OCI-LY3 (cell line): Measurements from ENCODE around the gene ARFGAP3.

Experiments
- H2AFZ ChIP-seq: fragments of 200-600, 300-600 bp; shearing (Covaris generic); 2 replicates; pipeline ENCODE4 v1.6.0; 2014; ENCODE audit warnings: antibody characterized with exemption, low read depth, low read length
- H3K27ac ChIP-seq: fragments of 200-600, 300-600 bp; sonication (generic); 2 replicates; pipeline ENCODE4 v1.5.1; 2014; ENCODE audit warnings: mild to moderate bottlenecking, low read length, moderate library complexity, mixed read lengths
- H3K27me3 ChIP-seq: fragments of 200-600, 300-600 bp; sonication (generic); 2 replicates; pipeline ENCODE4 v1.6.1; 2014; ENCODE audit warnings: low read depth, low read length, mixed read lengths
- H3K36me3 ChIP-seq: fragments of 200-600, 300-600 bp; sonication (generic); replicated peaks from 2 replicates; pipeline ENCODE3; 2014; ENCODE audit warnings: low read depth, low read length, mixed read lengths
- H3K4me1 ChIP-seq: fragments of 300-600, 200-600 bp; sonication (generic); 2 replicates; pipeline ENCODE4 v1.6.1; 2014; ENCODE audit warnings: low read length, mixed read lengths
- H3K4me2 ChIP-seq: fragments of 200-600, 300-600 bp; sonication (generic); 2 replicates; pipeline ENCODE4 v1.6.1; 2014; ENCODE audit warnings: low read length, mixed read lengths
- H3K4me3 ChIP-seq: fragments of 300-600, 200-600 bp; sonication (generic); 2 replicates; pipeline ENCODE4 v1.5.1; 2014; ENCODE audit warnings: antibody characterized with exemption, mild to moderate bottlenecking, low read length, moderate library complexity
- H3K79me2 ChIP-seq: fragments of 300-600, 200-600 bp; shearing (Covaris generic); 2 replicates; pipeline ENCODE4 v1.6.1; 2014; ENCODE audit warnings: mild to moderate bottlenecking, low read length, mixed read lengths
- H3K9ac ChIP-seq: fragments of 300-600, 200-600 bp; shearing (Covaris generic); 2 replicates; pipeline ENCODE4 v1.6.0; 2014; ENCODE audit warnings: mild to moderate bottlenecking, low read length, moderate library complexity
- H3K9me3 ChIP-seq: fragments of 200-600, 300-600 bp; shearing (Covaris generic); 2 replicates; pipeline ENCODE4 v1.6.1; 2014; ENCODE audit warnings: low read length, mixed read lengths; ENCODE audit not compliant: insufficient read depth
- H4K20me1 ChIP-seq: fragments of 200-600, 300-600 bp; sonication (generic); 2 replicates; pipeline ENCODE4 v1.6.1; 2016; ENCODE audit warnings: low read length, mixed read lengths; ENCODE audit not compliant: insufficient read depth
- EZH2phosphoT487 ChIP-seq: fragments of 200-600 bp; shearing (Covaris generic); IDR thresholded peaks from 2 replicates; pipeline ENCODE4 v1.6.1; 2018; ENCODE audit warnings: antibody characterized with exemption, mixed run types, low read depth
- TF ChIP-seq, protein P1 (sequence below): fragments of 200-600, 300-600 bp; sonication (generic); IDR thresholded peaks from 2 replicates; pipeline ENCODE4 v1.5.1; 2014; ENCODE audit warnings: antibody characterized with exemption, low read length, low read depth

Gene ARFGAP3

DNA sequence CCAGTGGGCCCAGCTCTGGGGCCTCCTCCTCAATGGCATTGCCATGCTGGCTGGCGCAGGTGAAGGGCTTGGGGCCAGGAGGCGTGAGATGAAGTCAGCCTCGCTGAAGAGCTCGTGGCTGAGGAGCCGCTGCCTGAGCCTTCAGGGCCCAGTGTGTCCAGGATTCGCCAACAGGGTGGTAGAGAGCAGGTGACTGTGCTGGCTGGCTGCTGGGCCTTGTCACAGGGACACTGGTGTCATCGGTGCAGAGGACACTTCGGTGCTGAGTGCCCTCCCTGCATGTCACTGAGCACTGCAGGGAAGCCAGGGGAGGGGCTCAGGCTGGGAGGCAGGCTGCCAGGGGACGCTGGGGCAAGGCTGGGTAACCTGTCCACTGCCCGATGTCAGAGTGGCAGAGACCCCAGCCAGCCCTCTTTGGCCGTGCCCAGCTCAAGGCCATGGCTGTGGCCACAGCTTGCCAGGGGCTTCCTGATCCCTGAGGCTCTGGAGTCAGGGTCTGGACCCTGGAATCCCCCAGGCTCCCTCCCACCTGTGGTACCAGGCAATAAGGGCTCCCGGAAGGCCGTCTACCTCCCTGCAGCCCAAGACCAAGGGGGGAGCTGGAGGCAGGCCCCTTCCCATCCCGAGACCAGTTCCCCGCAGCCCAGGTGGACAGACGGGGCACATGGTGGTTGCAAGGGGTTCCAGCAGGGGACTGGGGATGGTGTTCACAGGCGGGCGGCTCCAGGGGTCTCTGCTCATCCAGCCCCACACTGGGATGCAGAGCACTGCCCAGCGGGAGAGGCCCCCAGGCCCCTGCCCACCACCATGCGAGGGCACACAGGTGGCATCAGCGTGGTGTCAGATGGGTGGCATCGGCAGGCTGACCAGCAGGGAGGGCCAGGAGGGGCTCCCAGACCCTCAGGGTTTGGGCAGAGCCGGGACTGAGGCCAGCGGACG, 63.9 kb downstream of the ARFGAP3 start:
- Histone ChIP-seq H2AFZ (no peak overlapping the region), H3K79me2 (no peaks in the 10 kb centered on the region), H3K36me3 (peaks cover 4% of the 10 kb centered on the region), H3K9ac (no peak overlapping the region), H3K9me3 (no peaks in the 10 kb centered on the region), H3K4me1 (no peaks in the 10 kb centered on the region), H3K4me3 (no peak overlapping the region), H3K27me3 (no peaks in the 10 kb centered on the region), H3K27ac (no peak overlapping the region), H3K4me2 (no peak overlapping the region), H4K20me1 (no peaks in the 10 kb centered on the region)
- no peak for TF ChIP-seq EZH2phosphoT487
- TF ChIP-seq, protein P1, sequence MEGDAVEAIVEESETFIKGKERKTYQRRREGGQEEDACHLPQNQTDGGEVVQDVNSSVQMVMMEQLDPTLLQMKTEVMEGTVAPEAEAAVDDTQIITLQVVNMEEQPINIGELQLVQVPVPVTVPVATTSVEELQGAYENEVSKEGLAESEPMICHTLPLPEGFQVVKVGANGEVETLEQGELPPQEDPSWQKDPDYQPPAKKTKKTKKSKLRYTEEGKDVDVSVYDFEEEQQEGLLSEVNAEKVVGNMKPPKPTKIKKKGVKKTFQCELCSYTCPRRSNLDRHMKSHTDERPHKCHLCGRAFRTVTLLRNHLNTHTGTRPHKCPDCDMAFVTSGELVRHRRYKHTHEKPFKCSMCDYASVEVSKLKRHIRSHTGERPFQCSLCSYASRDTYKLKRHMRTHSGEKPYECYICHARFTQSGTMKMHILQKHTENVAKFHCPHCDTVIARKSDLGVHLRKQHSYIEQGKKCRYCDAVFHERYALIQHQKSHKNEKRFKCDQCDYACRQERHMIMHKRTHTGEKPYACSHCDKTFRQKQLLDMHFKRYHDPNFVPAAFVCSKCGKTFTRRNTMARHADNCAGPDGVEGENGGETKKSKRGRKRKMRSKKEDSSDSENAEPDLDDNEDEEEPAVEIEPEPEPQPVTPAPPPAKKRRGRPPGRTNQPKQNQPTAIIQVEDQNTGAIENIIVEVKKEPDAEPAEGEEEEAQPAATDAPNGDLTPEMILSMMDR: no peak

DNA sequence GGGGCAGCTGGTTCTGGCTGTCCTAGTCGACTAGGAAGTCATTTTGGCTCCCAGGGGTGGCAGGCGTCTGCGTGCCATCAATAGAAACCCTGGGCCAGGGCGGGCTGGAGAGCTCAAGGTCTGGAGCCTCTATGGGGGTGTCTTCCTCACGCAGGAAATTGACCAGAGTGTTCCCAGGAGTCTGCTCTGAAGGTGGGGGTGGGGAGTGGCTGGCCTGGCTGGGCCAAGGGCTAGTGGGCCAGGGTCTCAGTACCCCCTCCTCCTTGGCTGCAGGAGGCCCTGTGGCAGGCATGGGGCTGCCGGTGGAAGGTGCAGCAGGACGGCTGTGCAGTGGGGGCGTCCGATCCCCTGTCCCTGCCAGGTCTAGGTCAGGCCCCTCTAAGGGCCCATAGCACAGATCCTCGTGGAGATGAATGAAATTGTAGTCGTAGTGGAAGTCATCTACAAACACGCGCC, 64.6 kb downstream of the ARFGAP3 start:
- Histone ChIP-seq H3K4me3 (no peak overlapping the region), H2AFZ (no peak overlapping the region), H3K9me3 (no peaks in the 10 kb centered on the region), H3K9ac (no peak overlapping the region), H3K36me3 (peaks cover 4% of the 10 kb centered on the region), H3K27me3 (no peaks in the 10 kb centered on the region), H3K79me2 (no peaks in the 10 kb centered on the region), H3K27ac (no peak overlapping the region), H3K4me2 (no peak overlapping the region), H4K20me1 (no peaks in the 10 kb centered on the region), H3K4me1 (no peaks in the 10 kb centered on the region)
- TF ChIP-seq, protein P1: no peak
- TF ChIP-seq EZH2phosphoT487: no peak

DNA sequence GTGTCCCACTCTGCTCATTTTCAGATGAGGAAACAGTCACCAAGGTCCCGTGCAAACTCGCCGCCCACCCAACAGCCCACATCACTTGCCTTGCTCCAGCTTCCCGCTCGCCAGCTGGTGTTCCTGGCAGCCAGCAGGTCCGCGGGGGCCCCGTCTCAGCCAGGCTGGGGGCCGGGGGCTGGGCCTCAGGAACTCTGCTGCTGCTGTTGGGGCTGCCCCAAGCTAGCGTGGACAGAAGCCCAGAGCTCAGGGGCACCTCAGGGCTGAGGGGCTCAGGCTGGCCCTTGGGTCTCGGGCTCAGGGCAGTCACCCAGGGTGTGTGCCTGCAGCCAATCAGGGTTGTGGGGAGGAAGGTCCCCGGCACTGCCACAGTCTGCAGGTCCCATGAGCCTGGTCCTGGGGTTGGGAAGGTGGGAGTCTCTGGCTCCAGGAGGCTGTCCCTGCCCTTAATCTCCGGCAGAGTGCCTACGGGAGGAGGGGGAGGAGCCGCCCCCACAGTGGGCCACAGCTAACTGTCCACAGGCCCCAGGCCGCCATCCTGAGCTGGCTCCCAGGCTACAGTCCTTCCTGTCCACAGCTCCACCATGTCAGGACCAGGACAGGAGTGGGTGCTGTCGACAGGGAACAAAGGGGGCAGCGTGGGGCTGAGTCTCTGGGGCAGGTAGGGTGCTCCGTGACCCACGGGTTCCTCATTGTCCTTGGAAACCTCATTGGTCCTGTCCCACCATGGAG, 65.2 kb downstream of the ARFGAP3 start:
- no peaks in the 10 kb centered on the region for H3K4me1 ChIP-seq
- H2AFZ ChIP-seq: no peak overlapping the region
- no peaks in the 10 kb centered on the region for H3K9me3 ChIP-seq
- no peaks in the 10 kb centered on the region for H3K27me3 ChIP-seq
- H3K9ac ChIP-seq: no peak overlapping the region
- no peaks in the 10 kb centered on the region for H4K20me1 ChIP-seq
- H3K4me2 ChIP-seq: no peak overlapping the region
- H3K4me3 ChIP-seq: no peak overlapping the region
- TF ChIP-seq, protein P1: no peak
- TF ChIP-seq EZH2phosphoT487: no peak
- H3K27ac ChIP-seq: no peak overlapping the region
- H3K79me2 ChIP-seq: no peaks in the 10 kb centered on the region
- peaks cover 4% of the 10 kb centered on the region for H3K36me3 ChIP-seq

DNA sequence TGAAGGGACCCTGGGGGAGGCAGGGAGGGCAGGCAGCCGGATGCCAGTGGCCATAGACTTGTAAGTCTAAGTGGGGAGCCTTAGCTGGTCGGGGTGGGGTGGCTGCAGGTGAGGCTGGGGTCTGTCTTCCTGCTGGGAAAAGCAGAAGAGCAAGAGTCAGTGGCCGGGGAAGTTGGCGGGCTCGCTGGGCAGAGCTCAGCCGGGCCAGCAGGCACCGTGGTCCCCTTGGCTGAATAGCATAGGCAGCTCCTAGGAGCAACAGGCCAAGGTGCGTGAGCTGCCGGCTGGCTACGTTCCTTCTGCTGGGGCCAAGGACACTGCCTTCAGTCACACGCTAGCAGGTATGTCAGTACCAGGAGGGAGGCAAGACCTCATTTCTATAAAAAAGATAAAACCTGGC, 68.6 kb downstream of the ARFGAP3 start:
- H3K9ac ChIP-seq: no peak overlapping the region
- H3K36me3 ChIP-seq: no peaks in the 10 kb centered on the region
- TF ChIP-seq EZH2phosphoT487: no peak
- TF ChIP-seq, protein P1: no peak
- no peak overlapping the region for H3K4me2 ChIP-seq
- H3K79me2 ChIP-seq: no peaks in the 10 kb centered on the region
- no peaks in the 10 kb centered on the region for H3K9me3 ChIP-seq
- H4K20me1 ChIP-seq: no peaks in the 10 kb centered on the region
- H3K27me3 ChIP-seq: no peaks in the 10 kb centered on the region
- H2AFZ ChIP-seq: no peak overlapping the region
- H3K4me3 ChIP-seq: no peak overlapping the region
- no peak overlapping the region for H3K27ac ChIP-seq
- H3K4me1 ChIP-seq: peaks cover 11% of the 10 kb centered on the region
